ENCODE measurements around the gene MAP1LC3C.

The MAP1LC3C gene

GRCh38 chr1:242005866-242006535, 7.1 kb upstream of the MAP1LC3C start:
- no peak for DNase-seq (ENCODE audit: low read depth in 1 of 2, low spot score in 1 of 2)
- Histone ChIP-seq H3K27ac (replicated peaks) (no peak overlapping the region), H3K4me3 (replicated peaks; ENCODE audit: insufficient read depth, low read length) (no peak overlapping the region), H3K27me3 (ENCODE audit: insufficient read depth, poor library complexity, severe bottlenecking) (no peaks in the 10 kb centered on the region)
- TF ChIP-seq GABPA (IDR thresholded peaks at IDR 0.05; ENCODE audit: low read depth) = no peak
- TF ChIP-seq SPI1 (IDR thresholded peaks at IDR 0.05; ENCODE audit: borderline replicate concordance, low read depth) = no peak
- no peak for TF ChIP-seq REST (IDR thresholded peaks at IDR 0.05; ENCODE audit: insufficient replicate concordance, low read depth)
- no peak for TF ChIP-seq CTCF (IDR thresholded peaks at IDR 0.05; ENCODE audit: insufficient read depth, low read length)
- no peak for TF ChIP-seq POLR2AphosphoS5 (IDR thresholded peaks at IDR 0.05; ENCODE audit: low read depth)

- TF ChIP-seq REST (IDR thresholded peaks at IDR 0.05; ENCODE audit: insufficient replicate concordance, low read depth) (no peak), CTCF (IDR thresholded peaks at IDR 0.05; ENCODE audit: insufficient read depth, low read length) (no peak), GABPA (IDR thresholded peaks at IDR 0.05; ENCODE audit: low read depth) (no peak), SPI1 (IDR thresholded peaks at IDR 0.05; ENCODE audit: borderline replicate concordance, low read depth) (no peak), POLR2AphosphoS5 (IDR thresholded peaks at IDR 0.05; ENCODE audit: low read depth) (no peak)
Measured at GRCh38 chr1:242004751-242005495, 6.0 kb upstream of the MAP1LC3C start.

GRCh38 chr1:242002510-242002909, 3.6 kb upstream of the MAP1LC3C start:
- H3K27me3 ChIP-seq (ENCODE audit: insufficient read depth, poor library complexity, severe bottlenecking) = no peaks in the 10 kb centered on the region
- no peak overlapping the region for H3K27ac ChIP-seq (replicated peaks)
- TF ChIP-seq CTCF (IDR thresholded peaks at IDR 0.05; ENCODE audit: insufficient read depth, low read length) = no peak
- no peak overlapping the region for H3K4me3 ChIP-seq (replicated peaks; ENCODE audit: insufficient read depth, low read length)
- DNase-seq (ENCODE audit: low read depth in 1 of 2, low spot score in 1 of 2) = no peak

More at GRCh38 chr1:242004751-242005495, 6.0 kb upstream of the MAP1LC3C start:
- Histone ChIP-seq H3K4me3 (replicated peaks; ENCODE audit: insufficient read depth, low read length) (no peak overlapping the region), H3K27me3 (ENCODE audit: insufficient read depth, poor library complexity, severe bottlenecking) (no peaks in the 10 kb centered on the region), H3K27ac (replicated peaks) (no peak overlapping the region)
- DNase-seq (ENCODE audit: low read depth in 1 of 2, low spot score in 1 of 2) = no peak
